HCT116 (cell line): ENCODE measurements around the gene CRIP2. TPM values are rescaled to one million over a fixed set of nuclear protein-coding genes. Genes with fewer than 3 reads are reported as not detected.

ENCODE experiments used
- ATAC-seq: fragments of 200-7000 bp; cut with Tn5 transposase; 2 replicates; pipeline ENCODE4 v1.9.1; 2020; ENCODE audit warnings: mild to moderate bottlenecking, moderate library complexity
- BruUV-seq: library from RNA; stranded (reverse); fragments of 400-500 nt; replicated peaks from 2 replicates; lab custom pipeline; 2021; lab: Mats Ljungman, UMichigan
- CTCF ChIA-PET: fragments of 300-600 bp; sonication (Branson Sonifier 250); formaldehyde crosslinking; loops from one replicate; lab custom pipeline; 2021; ENCODE audit warnings: antibody characterized with exemption; lab: Charles Lee
- POLR2A ChIA-PET: fragments of 300-600, 350-600 bp; sonication (Branson Sonifier 250); formaldehyde crosslinking; loops from one replicate; lab custom pipeline; 2021; ENCODE audit warnings: antibody characterized with exemption; lab: Charles Lee
- RAD21 ChIA-PET, 2 experiments: fragments of 300-600 bp; sonication (Branson Sonifier 250); formaldehyde crosslinking; loops; one replicate each; lab custom pipeline; 2023; ENCODE audit warnings: low total read pairs in 2 of 2; ENCODE audit not compliant: uncharacterized antibody in 2 of 2, unreplicated experiment in 2 of 2, low non-redundant PET in 1 of 2; lab: Charles Lee
- DNase-seq: peaks from one replicate; pipeline ENCODE4 v3.0.0-alpha.2; 2010; ENCODE audit warnings: low read depth, low spot score
- H2AFZ ChIP-seq: fragments of 200-600 bp; shearing (Covaris generic), sonication (generic); 2 replicates; pipeline ENCODE4 v1.6.1; 2017; ENCODE audit warnings: low read depth, mixed run types, mixed read lengths, antibody characterized with exemption, low read length; ENCODE audit not compliant: poor library complexity, severe bottlenecking
- H3K27ac ChIP-seq: 2 replicates; pipeline ENCODE4 v1.5.1; 2012; ENCODE audit warnings: low read depth, low read length
- H3K27me3 ChIP-seq: fragments of 200-600 bp; sonication (generic); 2 replicates; pipeline ENCODE4 v1.6.1; 2016; ENCODE audit warnings: mixed run types, low read length, mixed read lengths; ENCODE audit not compliant: insufficient read depth
- H3K36me3 ChIP-seq, 2 experiments: fragments of 200-500 bp in 1 of 2; fragments of 200-600 bp in 1 of 2; sonication (Bioruptor generic) in 1 of 2; sonication (generic) in 1 of 2; 2 replicates each; pipeline versions ENCODE4 v1.5.1 to v1.6.1; 2014 to 2016; ENCODE audit warnings: low read length in 2 of 2, inconsistent platforms in 1 of 2, mixed read lengths in 1 of 2, mixed run types in 1 of 2; ENCODE audit not compliant: insufficient read depth in 2 of 2, control insufficient read depth in 1 of 2
- H3K4me1 ChIP-seq, 2 experiments: fragments of 200-600 bp in 1 of 2; sonication (generic) in 1 of 2; 2 replicates each; pipeline versions ENCODE4 v1.5.1 to v1.6.1; 2012 to 2017; ENCODE audit warnings: low read length in 2 of 2, inconsistent platforms in 1 of 2, mild to moderate bottlenecking in 1 of 2, mixed read lengths in 1 of 2, mixed run types in 1 of 2, moderate library complexity in 1 of 2; ENCODE audit not compliant: insufficient read depth in 2 of 2, control insufficient read depth in 1 of 2
- H3K4me2 ChIP-seq: fragments of 200-600 bp; sonication (generic); 2 replicates; pipeline ENCODE4 v1.6.1; 2017; ENCODE audit warnings: mixed run types, low read length, mixed read lengths
- H3K4me3 ChIP-seq, 2 experiments: fragments of 200-600 bp in 1 of 2; sonication (generic) in 1 of 2; replicated peaks in 1 of 2; 2 replicates each; pipeline ENCODE4 v1.5.1; 2011 to 2016; ENCODE audit warnings: low read length in 2 of 2, control low read depth in 1 of 2, low read depth in 1 of 2, mild to moderate bottlenecking in 1 of 2, mixed read lengths in 1 of 2, mixed run types in 1 of 2
- H3K79me2 ChIP-seq: fragments of 200-600 bp; sonication (generic); 2 replicates; pipeline ENCODE4 v1.6.1; 2017; ENCODE audit warnings: mild to moderate bottlenecking, mixed run types, low read length, moderate library complexity, mixed read lengths; ENCODE audit not compliant: insufficient read depth
- H3K9ac ChIP-seq: fragments of 200-600 bp; sonication (generic); 2 replicates; pipeline ENCODE4 v1.6.1; 2016; ENCODE audit warnings: low read length, mixed read lengths
- H3K9me2 ChIP-seq: fragments of 200-600 bp; sonication (generic), shearing (Covaris generic); 2 replicates; pipeline ENCODE4 v1.6.1; 2017; ENCODE audit warnings: mixed run types, mild to moderate bottlenecking, moderate library complexity; ENCODE audit not compliant: insufficient read depth
- H3K9me3 ChIP-seq, 2 experiments: fragments of 200-500 bp in 1 of 2; fragments of 200-600 bp in 1 of 2; sonication (Bioruptor generic) in 1 of 2; sonication (generic) in 1 of 2; 2 replicates each; pipeline ENCODE4 v1.6.1; 2014 to 2017; ENCODE audit warnings: low read length in 2 of 2, mixed read lengths in 2 of 2, inconsistent platforms in 1 of 2, low read depth in 1 of 2, mild to moderate bottlenecking in 1 of 2, mixed run types in 1 of 2, moderate library complexity in 1 of 2; ENCODE audit not compliant: control insufficient read depth in 1 of 2, insufficient read depth in 1 of 2
- H4K20me1 ChIP-seq: fragments of 200-600 bp; sonication (generic), shearing (Covaris generic); 2 replicates; pipeline ENCODE4 v1.6.1; 2017; ENCODE audit warnings: mixed run types, mild to moderate bottlenecking, moderate library complexity; ENCODE audit not compliant: insufficient read depth
- CBX3 ChIP-seq: IDR thresholded peaks from 2 replicates; pipeline ENCODE4 v1.6.1; 2012; ENCODE audit warnings: low read depth
- CEBPB ChIP-seq: IDR thresholded peaks from 2 replicates; pipeline ENCODE4 v1.6.1; 2012; ENCODE audit warnings: low read depth
- CTCF ChIP-seq, 3 experiments: fragments of 200-600 bp in 1 of 3; sonication (generic) in 1 of 3; IDR thresholded peaks in 2 of 3; conservative IDR thresholded peaks in 1 of 3; 2 replicates each; pipeline ENCODE4 v1.5.1; 2012 to 2017; ENCODE audit warnings: low read depth in 2 of 3, low read length in 2 of 3, antibody characterized with exemption in 1 of 3, borderline replicate concordance in 1 of 3, control low read depth in 1 of 3, mild to moderate bottlenecking in 1 of 3, mixed read lengths in 1 of 3, mixed run types in 1 of 3, moderate library complexity in 1 of 3; ENCODE audit not compliant: insufficient read depth in 1 of 3
- EGR1 ChIP-seq: IDR thresholded peaks from 2 replicates; pipeline ENCODE4 v1.6.1; 2012; ENCODE audit warnings: low read depth
- ELF1 ChIP-seq: IDR thresholded peaks from 2 replicates; pipeline ENCODE4 v1.6.1; 2012; ENCODE audit warnings: low read depth, borderline replicate concordance
- FOSL1 ChIP-seq: IDR thresholded peaks from 2 replicates; pipeline ENCODE4 v1.6.1; 2012; ENCODE audit warnings: low read depth
- MAX ChIP-seq: IDR thresholded peaks from 2 replicates; pipeline ENCODE4 v1.6.1; 2012
- POLR2A ChIP-seq: IDR thresholded peaks from 2 replicates; pipeline ENCODE4 v1.7.0; 2011; ENCODE audit warnings: borderline replicate concordance; ENCODE audit not compliant: insufficient read depth, insufficient read length; ENCODE audit errors: extremely low read depth
- RAD21 ChIP-seq: IDR thresholded peaks from 2 replicates; pipeline ENCODE4 v1.6.1; 2012; ENCODE audit warnings: low read depth, mild to moderate bottlenecking
- SIN3A ChIP-seq: IDR thresholded peaks from 2 replicates; pipeline ENCODE4 v1.6.1; 2012; ENCODE audit warnings: low read depth
- SP1 ChIP-seq: IDR thresholded peaks from 2 replicates; pipeline ENCODE4 v1.6.1; 2012; ENCODE audit warnings: low read depth
- SRF ChIP-seq: IDR thresholded peaks from 2 replicates; pipeline ENCODE4 v1.6.1; 2012; ENCODE audit warnings: low read depth
- TCF7L2 ChIP-seq: IDR thresholded peaks from 2 replicates; pipeline ENCODE4 v1.7.0; 2011; ENCODE audit warnings: borderline replicate concordance, inconsistent platforms; ENCODE audit not compliant: insufficient read depth, insufficient read length; ENCODE audit errors: extremely low read depth
- YY1 ChIP-seq: IDR thresholded peaks from 2 replicates; pipeline ENCODE4 v1.6.1; 2011; ENCODE audit warnings: low read length, low read depth, moderate library complexity, mild to moderate bottlenecking; ENCODE audit not compliant: insufficient replicate concordance; ENCODE audit errors: extremely low read depth
- ZBTB33 ChIP-seq: IDR thresholded peaks from 2 replicates; pipeline ENCODE4 v1.6.1; 2011; ENCODE audit warnings: mild to moderate bottlenecking, low read length, moderate library complexity; ENCODE audit not compliant: insufficient replicate concordance; ENCODE audit errors: extremely low read depth
- ZFX ChIP-seq: fragments of 450-650 bp; IDR thresholded peaks from 2 replicates; pipeline ENCODE4 v1.6.1; 2017
- ZNF274 ChIP-seq: fragments of 200-500 bp; sonication (Bioruptor generic); IDR thresholded peaks from 2 replicates; pipeline ENCODE4 v1.6.1; 2014; ENCODE audit warnings: mild to moderate bottlenecking, low read depth, low read length, inconsistent platforms
- intact Hi-C: fragments of 100-400 bp; cut with micrococcal nuclease; formaldehyde crosslinking; loops from 2 replicates; pipeline ENCODE4 v1.10.0; 2022
- total RNA-seq: library from RNA; stranded (reverse); gene quantifications from one replicate; pipeline ENCODE4 v1.2.1, GENCODE V29; 2021; ENCODE audit not compliant: unreplicated experiment
- TF ChIP-seq, protein P1 (sequence below): IDR thresholded peaks from 2 replicates; pipeline ENCODE4 v1.6.1; 2012

Gene CRIP2
- total RNA-seq, 1 experiment from 2014 or later, result 31.1 TPM

DNA sequence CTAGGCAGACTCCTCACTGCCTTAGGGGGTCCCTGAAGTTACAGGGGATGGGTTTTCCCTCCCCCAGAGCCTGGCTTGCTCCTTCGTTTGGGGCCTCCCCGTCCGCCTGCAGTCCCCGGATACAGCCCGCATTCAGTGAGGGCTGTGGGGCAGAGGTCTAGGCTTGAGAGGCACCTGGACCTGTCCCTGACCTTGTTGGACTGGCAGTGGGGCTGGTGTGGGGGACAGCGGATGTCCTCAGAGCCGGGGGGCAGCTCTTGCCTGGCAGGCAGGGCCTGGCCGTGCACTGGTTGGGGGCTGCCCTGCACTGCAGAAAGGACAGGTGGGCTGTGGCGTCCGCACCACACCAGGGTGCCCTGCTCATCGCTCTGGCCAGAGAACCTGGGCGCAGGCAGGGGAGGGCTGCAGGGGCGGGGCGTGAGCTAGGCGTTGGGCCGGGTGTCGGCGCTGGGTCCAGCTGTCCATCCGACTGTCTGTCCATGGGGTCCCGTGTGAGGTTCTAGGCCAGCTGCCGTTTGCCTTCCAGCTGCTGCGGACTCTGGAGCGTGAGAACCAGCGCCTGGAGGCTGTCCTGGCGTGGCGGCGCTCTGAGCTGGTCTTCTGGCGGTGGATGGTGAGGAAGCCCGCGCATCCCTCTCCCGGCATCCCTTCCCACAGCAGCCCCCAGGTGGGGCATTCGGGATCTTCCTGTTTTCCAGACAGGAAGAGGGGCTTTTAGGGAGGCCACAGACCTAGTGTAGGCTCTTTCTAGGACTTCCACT is 22.4 kb downstream of the CRIP2 start:
- CTCF ChIA-PET, result interaction anchor here (0.9 kb wide), 1 partner anchor 31 kb away, joined by 3 read pairs; no protein-coding TSS in a partner anchor
- POLR2A ChIA-PET, result no interaction called here
- H3K36me3 ChIP-seq, result 0 out of 4 replicates have a peak, but pooled peaks cover 0 to 3% of the 10 kb centered on the region in 2 experiments

More for the DNA sequence above, 22.4 kb downstream of the CRIP2 start:
- TF ChIP-seq TCF7L2, result no peak
- TF ChIP-seq, protein P1, sequence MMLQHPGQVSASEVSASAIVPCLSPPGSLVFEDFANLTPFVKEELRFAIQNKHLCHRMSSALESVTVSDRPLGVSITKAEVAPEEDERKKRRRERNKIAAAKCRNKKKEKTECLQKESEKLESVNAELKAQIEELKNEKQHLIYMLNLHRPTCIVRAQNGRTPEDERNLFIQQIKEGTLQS, result no peak
- no peak for TF ChIP-seq RAD21
- TF ChIP-seq CBX3, result no peak
- TF ChIP-seq SP1, result no peak
- TF ChIP-seq CEBPB, result no peak
- no peak for TF ChIP-seq SRF
- TF ChIP-seq MAX, result no peak
- no peak for TF ChIP-seq ZNF274
- TF ChIP-seq ZBTB33, result no peak
- no peak for TF ChIP-seq SIN3A
- no peak for TF ChIP-seq ZFX
- TF ChIP-seq YY1, result no peak
- TF ChIP-seq ELF1, result no peak
- TF ChIP-seq EGR1, result no peak
- TF ChIP-seq CTCF (IDR thresholded peaks at IDR 0.05 in 2 of 3, conservative IDR thresholded peaks at IDR 0.05 in 1 of 3; ENCODE audit: borderline replicate concordance in 1 of 3, insufficient read depth in 1 of 3, low read depth in 2 of 3, low read length in 2 of 3), result no peak
- TF ChIP-seq POLR2A, result no peak
- TF ChIP-seq FOSL1, result no peak
- Histone ChIP-seq H3K9me3 (no peaks in the 10 kb centered on the region), H4K20me1 (no peaks in the 10 kb centered on the region; the same call in 1 of the 2 replicates), H3K4me3 (no peak overlapping the region), H2AFZ (no peak overlapping the region), H3K9ac (no peak overlapping the region), H3K27ac (no peak overlapping the region), H3K27me3 (no peaks in the 10 kb centered on the region), H3K79me2 (peaks cover 9% of the 10 kb centered on the region), H3K4me2 (no peak overlapping the region), H3K9me2 (no peaks in the 10 kb centered on the region), H3K4me1 (peaks cover 4 to 5% of the 10 kb centered on the region in 2 experiments; a peak in 3 of 4 replicates)
- ATAC-seq (no peak), DNase-seq (no peak)
- RAD21 ChIA-PET, result no interaction called here
- BruUV-seq, result no TSS peak
- intact Hi-C loops, result no loop called here
